AG10803 (cell line): Measurements from ENCODE around the gene CASP3.

Experiments
- DNase-seq: peaks from one replicate; pipeline ENCODE4 v3.0.0; 2010; ENCODE audit warnings: low read depth
- H3K4me3 ChIP-seq: 2 replicates; pipeline ENCODE4 v1.5.1; 2011; ENCODE audit warnings: mild to moderate bottlenecking, low read length, control low read depth
- CTCF ChIP-seq: conservative IDR thresholded peaks from 2 replicates; pipeline ENCODE4 v1.5.1; 2011; ENCODE audit warnings: mild to moderate bottlenecking, low read length, control low read depth, inconsistent platforms

Gene CASP3

GRCh38 chr4:184649026-184649970, at the start of gene CASP3, which contains the start of gene PRIMPOL:
CASP3 (minus strand) TSS chr4:184649447; CDS start chr4:184638453, 10,994 bp downstream.
PRIMPOL (plus strand) TSS chr4:184649738; CDS start chr4:184657141, 7,403 bp downstream.
- H3K4me3 ChIP-seq: peak within 1 kb of the TSS; percentile 88
- TF ChIP-seq CTCF: peak; percentile 31
- peak; percentile 95 for DNase-seq

DNA sequence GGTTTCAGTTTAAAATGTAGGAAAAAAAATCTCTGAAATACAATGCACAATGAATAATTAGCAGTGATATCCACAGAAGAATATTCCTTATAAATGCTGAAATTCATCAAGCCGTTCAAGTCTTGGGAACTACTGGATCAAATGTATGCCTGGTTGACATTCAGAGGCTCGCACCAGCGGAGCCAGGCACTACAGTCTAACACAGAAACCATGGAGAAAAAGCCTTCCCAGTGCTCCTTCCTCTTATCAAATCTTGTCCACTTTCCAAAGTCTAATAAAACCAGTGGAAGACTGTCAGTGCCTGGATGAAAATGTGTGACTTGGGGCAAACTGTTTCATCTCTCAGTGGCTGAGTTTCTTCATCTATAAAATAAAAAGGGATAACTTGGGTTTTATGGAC, 48.7 kb upstream of the CASP3 start:
- no peak for DNase-seq
- H3K4me3 ChIP-seq: no peak overlapping the region
- TF ChIP-seq CTCF: no peak

DNA sequence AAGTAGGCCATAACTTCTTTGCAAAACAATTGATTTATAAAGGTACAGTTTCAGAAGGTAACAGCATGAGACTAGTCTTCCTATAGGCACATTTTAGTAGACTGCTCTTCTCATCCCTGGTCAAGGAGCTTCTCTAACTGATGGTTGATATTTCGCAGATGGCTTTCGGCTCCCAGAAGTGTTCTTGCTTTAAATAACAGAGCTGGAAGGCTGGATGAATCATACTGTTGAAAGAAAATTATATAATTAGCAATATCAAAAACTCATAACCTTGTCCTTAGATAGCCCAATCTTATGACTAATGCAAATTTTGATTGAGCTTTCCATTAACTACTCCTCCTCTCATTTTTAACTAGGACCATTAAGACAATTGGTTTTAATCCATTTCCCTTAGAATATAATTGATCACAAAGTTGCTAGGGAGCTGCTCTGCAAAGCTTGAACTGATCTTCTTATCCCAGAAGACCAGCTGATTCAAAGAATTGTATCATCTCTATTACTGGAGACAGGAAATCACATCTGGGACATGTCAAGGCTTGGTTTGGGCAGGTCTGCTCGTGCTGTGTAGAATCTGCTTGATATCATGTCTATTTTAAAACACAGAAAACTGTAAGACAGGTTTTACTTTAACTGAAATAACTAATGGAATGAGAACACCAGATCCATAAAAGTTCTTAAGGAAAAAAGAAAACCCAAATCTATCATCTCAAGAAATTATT, 46.1 kb upstream of the CASP3 start:
- no peak for TF ChIP-seq CTCF
- no peak for DNase-seq
- no peak overlapping the region for H3K4me3 ChIP-seq

- DNase-seq: no peak
- TF ChIP-seq CTCF: no peak
Observed at GRCh38 chr4:184694412-184694956, 45.2 kb upstream of the CASP3 start.

DNA sequence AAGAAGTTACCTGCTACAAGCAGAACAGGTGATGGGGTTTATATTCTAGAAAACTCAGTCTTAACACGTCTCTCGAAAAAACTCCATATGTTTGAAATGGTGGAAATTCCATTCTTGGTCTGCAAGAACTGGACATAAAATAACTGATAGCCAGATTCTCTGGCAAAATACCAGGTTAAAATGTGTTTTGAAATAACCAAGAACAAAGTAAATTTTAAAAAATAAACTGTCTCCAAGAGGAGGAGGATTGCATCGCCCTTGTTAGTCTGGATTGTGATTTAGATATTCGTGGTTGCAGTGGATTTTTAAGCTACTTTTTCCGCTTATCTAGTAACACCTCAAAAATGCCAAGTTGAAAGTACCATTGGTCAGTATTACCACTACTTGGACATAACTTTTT, 43.8 kb upstream of the CASP3 start:
- TF ChIP-seq CTCF: no peak
- no peak overlapping the region for H3K4me3 ChIP-seq
- peak; percentile 51 for DNase-seq

More at GRCh38 chr4:184694412-184694956, 45.2 kb upstream of the CASP3 start:
- H3K4me3 ChIP-seq: no peak overlapping the region

DNA sequence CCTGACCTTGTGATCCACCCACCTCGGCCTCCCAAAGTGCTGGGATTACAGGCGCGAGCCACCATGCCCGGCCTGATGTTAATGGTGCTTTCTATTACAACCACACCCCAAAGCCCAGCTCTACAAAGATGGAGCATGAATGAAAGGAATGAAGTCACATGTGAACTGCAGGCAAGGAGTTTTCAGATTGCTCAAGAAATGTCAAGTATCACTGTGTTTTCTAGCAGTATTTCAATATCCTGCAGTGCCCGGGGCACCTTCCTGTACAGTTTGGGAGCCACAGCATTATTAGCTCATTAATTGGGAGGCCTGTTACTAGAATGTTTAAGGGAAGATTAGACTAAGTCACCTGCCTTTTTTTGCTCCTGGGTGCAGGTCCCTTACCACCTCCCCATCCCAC, 40.4 kb upstream of the CASP3 start:
- no peak for DNase-seq
- no peak for TF ChIP-seq CTCF
- no peak overlapping the region for H3K4me3 ChIP-seq
